Mesothelial cell of epicardium (in vitro differentiated cells): ENCODE data around the gene UQCRC1. TPM values are rescaled to one million over a fixed set of nuclear protein-coding genes. Genes with fewer than 3 reads are reported as not detected.

Source experiments
- DNase-seq, 2 experiments: peaks; one replicate each; pipeline ENCODE4 v3.0.0; 2021; ENCODE audit warnings: low spot score in 2 of 2; ENCODE audit not compliant: unreplicated experiment in 2 of 2
- H3K27ac Mint-ChIP-seq: 2 replicates; pipeline ENCODE4 v1.8.0; 2021; ENCODE audit warnings: mixed read lengths
- H3K27me3 Mint-ChIP-seq: 2 replicates; pipeline ENCODE4 v1.8.0; 2021; ENCODE audit warnings: low read depth, mixed read lengths
- H3K36me3 Mint-ChIP-seq: 2 replicates; pipeline ENCODE4 v1.8.0; 2021; ENCODE audit warnings: mixed read lengths
- H3K4me1 Mint-ChIP-seq: 2 replicates; pipeline ENCODE4 v1.8.0; 2021; ENCODE audit warnings: mixed read lengths
- H3K4me3 Mint-ChIP-seq: 2 replicates; pipeline ENCODE4 v1.8.0; 2021; ENCODE audit warnings: mild to moderate bottlenecking, moderate library complexity, mixed read lengths
- H3K9me3 Mint-ChIP-seq: 2 replicates; pipeline ENCODE4 v1.8.0; 2021; ENCODE audit warnings: mixed read lengths
- CTCF ChIP-seq: fragments of 200-600 bp; sonication (generic); IDR thresholded peaks from one replicate; pipeline ENCODE4 v1.5.0; 2021; ENCODE audit warnings: antibody characterized with exemption; ENCODE audit not compliant: unreplicated experiment
- total RNA-seq: library from RNA; stranded (reverse); gene quantifications from 3 replicates; pipeline ENCODE4 v1.2.1, GENCODE V29; 2021

The UQCRC1 gene
- total RNA-seq, 1 donor from 2014 or later: 171 TPM

- Mint-ChIP-seq H3K36me3 (peaks cover 19% of the 10 kb centered on the region), H3K27ac (no peak overlapping the region)
- TF ChIP-seq CTCF: no peak
Measured at GRCh38 chr3:48600711-48601621, 8.5 kb downstream of the UQCRC1 start.

GRCh38 chr3:48599509-48600285 is 9.7 kb downstream of the UQCRC1 start:
- Mint-ChIP-seq H3K27ac (peak overlapping the region; percentile 1), H3K4me3 (no peak overlapping the region)

More at GRCh38 chr3:48600711-48601621, 8.5 kb downstream of the UQCRC1 start:
- DNase-seq: no peak
- Mint-ChIP-seq H3K27me3 (peaks cover 3% of the 10 kb centered on the region), H3K4me3 (no peak overlapping the region), H3K9me3 (no peaks in the 10 kb centered on the region), H3K4me1 (peaks cover 31% of the 10 kb centered on the region)

GRCh38 chr3:48599077-48599501 is 10.4 kb downstream of the UQCRC1 start:
- no peak for DNase-seq
- Mint-ChIP-seq H3K9me3 (no peaks in the 10 kb centered on the region), H3K36me3 (peaks cover 14% of the 10 kb centered on the region), H3K4me3 (no peak overlapping the region), H3K27ac (peak overlapping the region; percentile 89), H3K4me1 (peaks cover 40% of the 10 kb centered on the region), H3K27me3 (peaks cover 10% of the 10 kb centered on the region)
- no peak for TF ChIP-seq CTCF

More at GRCh38 chr3:48599509-48600285, 9.7 kb downstream of the UQCRC1 start:
- no peak for DNase-seq
- Mint-ChIP-seq H3K27me3 (peaks cover 4% of the 10 kb centered on the region), H3K4me1 (peaks cover 37% of the 10 kb centered on the region), H3K9me3 (no peaks in the 10 kb centered on the region), H3K36me3 (peaks cover 19% of the 10 kb centered on the region)
- no peak for TF ChIP-seq CTCF

- no peak overlapping the region for H3K4me3 Mint-ChIP-seq
- H3K9me3 Mint-ChIP-seq: no peaks in the 10 kb centered on the region
- no peak for DNase-seq
Measured at GRCh38 chr3:48598323-48599076, 10.9 kb downstream of the UQCRC1 start.

More at GRCh38 chr3:48598323-48599076, 10.9 kb downstream of the UQCRC1 start:
- Mint-ChIP-seq H3K27me3 (peaks cover 11% of the 10 kb centered on the region), H3K4me1 (peaks cover 40% of the 10 kb centered on the region), H3K27ac (peak overlapping the region; percentile 89), H3K36me3 (peaks cover 11% of the 10 kb centered on the region)
- TF ChIP-seq CTCF: no peak
